ENCODE results near the gene DNASE2B.

DNA sequence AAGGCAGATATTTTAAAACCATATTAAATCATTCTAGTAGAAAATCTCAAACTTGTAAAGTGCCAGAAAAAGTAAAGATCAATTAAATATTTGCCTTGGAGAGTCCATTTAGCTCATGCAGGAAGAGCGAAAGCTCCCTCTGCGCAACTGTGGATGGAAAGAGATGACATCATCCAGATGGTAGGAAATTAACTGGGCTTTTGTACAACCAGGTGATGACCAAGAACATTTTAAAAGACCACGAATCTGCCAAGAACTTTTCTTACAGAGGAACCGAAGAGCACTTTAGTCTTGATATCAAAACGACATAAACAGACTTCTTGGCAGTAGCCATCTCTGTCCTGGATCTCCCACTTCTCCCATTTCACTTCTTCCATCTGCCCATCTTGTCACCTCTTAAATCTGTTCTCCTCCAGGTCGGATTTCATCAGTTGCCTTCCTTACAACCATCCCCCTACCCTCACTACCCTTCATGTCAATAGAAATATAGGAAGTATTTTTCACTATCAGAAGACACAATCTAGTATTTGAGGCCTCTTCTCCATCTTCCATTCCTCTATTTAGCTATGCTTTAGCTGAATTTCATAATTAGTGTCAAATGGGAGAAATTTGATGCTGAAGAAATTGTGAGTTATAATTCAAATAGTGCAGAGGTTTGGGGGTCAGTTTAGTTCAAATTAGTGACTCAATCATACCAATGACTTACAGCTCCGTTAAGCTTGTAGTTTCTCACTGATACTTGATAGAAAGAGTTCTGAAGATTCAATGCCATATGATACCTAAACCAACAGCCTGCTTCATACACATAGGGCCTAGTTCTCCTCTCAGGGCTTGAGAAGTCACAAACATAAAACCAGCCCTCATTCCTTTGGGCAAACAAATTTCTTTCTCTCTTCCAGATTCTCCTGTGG is 22.0 kb upstream of the DNASE2B start:
- TF ChIP-seq, protein P1, sequence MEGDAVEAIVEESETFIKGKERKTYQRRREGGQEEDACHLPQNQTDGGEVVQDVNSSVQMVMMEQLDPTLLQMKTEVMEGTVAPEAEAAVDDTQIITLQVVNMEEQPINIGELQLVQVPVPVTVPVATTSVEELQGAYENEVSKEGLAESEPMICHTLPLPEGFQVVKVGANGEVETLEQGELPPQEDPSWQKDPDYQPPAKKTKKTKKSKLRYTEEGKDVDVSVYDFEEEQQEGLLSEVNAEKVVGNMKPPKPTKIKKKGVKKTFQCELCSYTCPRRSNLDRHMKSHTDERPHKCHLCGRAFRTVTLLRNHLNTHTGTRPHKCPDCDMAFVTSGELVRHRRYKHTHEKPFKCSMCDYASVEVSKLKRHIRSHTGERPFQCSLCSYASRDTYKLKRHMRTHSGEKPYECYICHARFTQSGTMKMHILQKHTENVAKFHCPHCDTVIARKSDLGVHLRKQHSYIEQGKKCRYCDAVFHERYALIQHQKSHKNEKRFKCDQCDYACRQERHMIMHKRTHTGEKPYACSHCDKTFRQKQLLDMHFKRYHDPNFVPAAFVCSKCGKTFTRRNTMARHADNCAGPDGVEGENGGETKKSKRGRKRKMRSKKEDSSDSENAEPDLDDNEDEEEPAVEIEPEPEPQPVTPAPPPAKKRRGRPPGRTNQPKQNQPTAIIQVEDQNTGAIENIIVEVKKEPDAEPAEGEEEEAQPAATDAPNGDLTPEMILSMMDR (optimal IDR thresholded peaks at IDR 0.05 in 1 of 3, IDR thresholded peaks at IDR 0.05 in 1 of 3, conservative IDR thresholded peaks at IDR 0.05 in 1 of 3; ENCODE audit: extremely low read depth in 1 of 3, insufficient read depth in 2 of 3, low read length in 3 of 3) = no peak
- no peak for TF ChIP-seq EZH2 (IDR thresholded peaks at IDR 0.05; ENCODE audit: low read length)
